HL-60/S4 (cell line): ENCODE measurements around the gene CYP21A2.
"Not testable (repeated sequence)": the region's sequence is repeated elsewhere in the genome, so short reads cannot be mapped to it uniquely, and the experiment has no call there.

Experiments used
- in situ Hi-C: fragments of 300-500 bp; cut with MboI; formaldehyde crosslinking; loops from 2 replicates; pipeline ENCODE4 v1.14.3; 2022; ENCODE audit warnings: low sequenced_read_pairs

The CYP21A2 gene

GRCh38 chr6:32029553-32029952 is 8.7 kb upstream of the CYP21A2 start:
- in situ Hi-C loops: not testable (repeated sequence)

GRCh38 chr6:32035283-32036013 is 2.8 kb upstream of the CYP21A2 start:
- in situ Hi-C loops: not testable (repeated sequence)

GRCh38 chr6:32037136-32037535 is 1.1 kb upstream of the CYP21A2 start:
- in situ Hi-C loops: not testable (repeated sequence)

- in situ Hi-C loops: not testable (repeated sequence)
Measured at GRCh38 chr6:32038878-32039277, 663 bp downstream of the CYP21A2 start.

- in situ Hi-C loops: not testable (repeated sequence)
Measured at GRCh38 chr6:32039321-32040274, 1.4 kb downstream of the CYP21A2 start.

GRCh38 chr6:32040299-32041049 is 2.3 kb downstream of the CYP21A2 start:
- in situ Hi-C loops: not testable (repeated sequence)

- in situ Hi-C loops: not testable (repeated sequence)
Measured at GRCh38 chr6:32041050-32041321, 2.8 kb downstream of the CYP21A2 start.

- in situ Hi-C loops: not testable (repeated sequence)
Measured at GRCh38 chr6:32041385-32041784, 3.2 kb downstream of the CYP21A2 start.

- in situ Hi-C loops: not testable (repeated sequence)
Measured at GRCh38 chr6:32042276-32042675, 4.1 kb downstream of the CYP21A2 start.

- in situ Hi-C loops: not testable (repeated sequence)
Measured at GRCh38 chr6:32043589-32044380, 5.6 kb downstream of the CYP21A2 start.

GRCh38 chr6:32044916-32045315 is 6.7 kb downstream of the CYP21A2 start:
- in situ Hi-C loops: not testable (repeated sequence)

- in situ Hi-C loops: no loop called here
Measured at GRCh38 chr6:32045811-32046449, 7.7 kb downstream of the CYP21A2 start.

- in situ Hi-C loops: no loop called here
Measured at GRCh38 chr6:32046450-32047083, 8.4 kb downstream of the CYP21A2 start.

GRCh38 chr6:32047084-32047478 is 8.9 kb downstream of the CYP21A2 start:
- in situ Hi-C loops: no loop called here

- in situ Hi-C loops: no loop called here
Measured at GRCh38 chr6:32047539-32047854, 9.3 kb downstream of the CYP21A2 start.

- in situ Hi-C loops: no loop called here
Measured at GRCh38 chr6:32047855-32048766, 9.9 kb downstream of the CYP21A2 start.

- in situ Hi-C loops: not testable (repeated sequence)
Measured at GRCh38 chr6:32049149-32049548, 10.9 kb downstream of the CYP21A2 start.

GRCh38 chr6:32049736-32050135 is 11.5 kb downstream of the CYP21A2 start:
- in situ Hi-C loops: not testable (repeated sequence)

GRCh38 chr6:32050562-32050961 is 12.3 kb downstream of the CYP21A2 start:
- in situ Hi-C loops: no loop called here
